ENCODE data around the gene BCAN.

Gene BCAN

DNA sequence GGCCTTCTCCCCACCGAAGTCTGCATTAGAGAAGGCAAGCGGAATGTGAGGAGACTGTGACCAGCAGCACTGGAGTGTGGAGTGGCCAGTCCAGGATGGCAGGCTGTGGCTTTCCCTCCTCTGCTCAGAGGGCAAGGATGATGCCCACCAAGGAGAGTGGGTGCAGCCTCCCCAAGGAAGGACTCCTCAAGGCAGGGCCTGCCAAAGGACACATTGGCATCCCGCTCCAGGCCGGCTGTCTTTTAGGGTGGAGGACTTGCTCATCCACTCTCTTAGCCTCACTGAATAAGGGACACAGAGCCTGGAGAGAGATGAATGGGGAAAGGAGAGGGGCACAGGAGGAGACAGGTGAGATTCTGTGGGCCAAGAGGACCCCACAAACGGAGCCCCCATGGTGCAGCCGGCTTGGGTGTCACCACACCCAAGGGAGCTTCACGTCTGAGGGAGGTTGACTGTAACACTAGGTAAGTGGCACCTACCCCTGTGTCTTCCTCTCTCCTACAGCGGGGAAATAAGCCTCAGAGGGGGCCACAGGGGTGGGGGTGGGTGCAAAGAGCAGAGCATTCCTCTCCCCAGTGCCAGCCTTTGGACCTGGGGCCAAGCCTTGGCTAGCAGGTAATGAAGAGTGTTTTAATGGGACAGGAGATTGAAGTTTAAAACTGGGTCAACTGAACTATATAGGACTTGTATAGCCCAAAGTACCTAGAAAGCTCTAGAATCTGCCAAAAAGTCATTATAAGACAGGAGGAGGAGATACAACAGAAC is 39.5 kb downstream of the BCAN start:
- DNase-seq, result no peak

DNA sequence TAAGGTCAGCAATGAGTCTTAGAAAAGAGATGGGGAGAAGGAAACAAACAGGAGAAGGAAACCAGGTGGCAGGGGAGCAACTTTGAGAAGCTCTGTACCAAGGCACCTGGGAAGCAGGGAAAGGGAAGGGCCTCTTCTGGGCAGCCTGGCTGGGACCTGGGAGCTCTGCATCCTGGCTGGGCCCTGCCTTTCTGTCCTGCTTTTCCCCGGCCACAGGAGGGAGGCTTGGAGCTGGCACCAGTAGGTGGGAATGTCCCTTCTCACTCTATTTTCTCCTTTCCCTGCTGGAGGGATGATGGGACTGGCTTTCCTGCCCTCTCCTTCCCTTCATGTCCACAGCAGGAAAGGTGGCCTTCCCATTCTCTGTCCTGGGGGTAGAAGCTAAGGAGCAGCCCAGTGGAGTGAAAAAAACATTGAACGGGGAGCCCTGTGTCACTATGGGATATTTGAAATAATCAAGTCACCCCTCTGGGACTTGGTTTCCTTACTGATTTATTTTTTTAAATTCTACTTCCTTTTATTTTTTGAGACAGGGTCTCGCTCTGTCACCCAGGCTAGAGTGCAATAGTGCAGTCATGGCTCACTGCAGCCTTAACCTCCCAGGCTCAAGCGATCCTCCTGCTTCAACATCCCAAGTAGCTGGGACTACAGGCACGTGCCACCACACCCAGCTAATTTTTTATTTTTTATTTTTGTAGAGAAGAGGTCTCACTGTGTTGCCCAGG is 40.4 kb downstream of the BCAN start:
- DNase-seq, result no peak

DNA sequence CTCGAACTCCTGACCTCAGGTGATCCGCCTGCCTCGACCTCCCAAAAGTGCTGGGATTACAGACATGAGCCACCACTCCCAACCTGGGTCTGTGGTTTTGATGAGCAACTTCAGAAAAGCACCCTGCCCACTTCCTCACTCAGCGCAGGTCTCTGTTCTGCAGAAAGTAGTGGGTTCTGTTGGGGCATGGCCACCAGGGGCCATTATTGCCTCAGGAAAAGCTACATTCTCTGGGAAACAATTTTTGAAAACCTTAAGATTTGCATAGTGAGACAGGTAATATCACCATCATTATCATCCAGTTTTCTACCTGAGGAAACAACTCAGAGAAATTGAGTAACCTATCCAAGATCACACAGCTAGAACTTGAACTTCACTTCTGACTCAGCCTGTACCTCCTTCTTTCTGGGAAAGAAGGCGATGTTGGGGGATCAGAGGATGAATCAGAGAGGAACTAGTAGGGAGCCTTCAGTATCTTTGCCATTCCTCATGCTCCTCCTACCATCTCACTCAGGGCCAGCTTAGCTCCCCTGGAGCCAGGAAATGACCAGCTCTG is 42.4 kb downstream of the BCAN start:
- DNase-seq, result peak; percentile 59

DNA sequence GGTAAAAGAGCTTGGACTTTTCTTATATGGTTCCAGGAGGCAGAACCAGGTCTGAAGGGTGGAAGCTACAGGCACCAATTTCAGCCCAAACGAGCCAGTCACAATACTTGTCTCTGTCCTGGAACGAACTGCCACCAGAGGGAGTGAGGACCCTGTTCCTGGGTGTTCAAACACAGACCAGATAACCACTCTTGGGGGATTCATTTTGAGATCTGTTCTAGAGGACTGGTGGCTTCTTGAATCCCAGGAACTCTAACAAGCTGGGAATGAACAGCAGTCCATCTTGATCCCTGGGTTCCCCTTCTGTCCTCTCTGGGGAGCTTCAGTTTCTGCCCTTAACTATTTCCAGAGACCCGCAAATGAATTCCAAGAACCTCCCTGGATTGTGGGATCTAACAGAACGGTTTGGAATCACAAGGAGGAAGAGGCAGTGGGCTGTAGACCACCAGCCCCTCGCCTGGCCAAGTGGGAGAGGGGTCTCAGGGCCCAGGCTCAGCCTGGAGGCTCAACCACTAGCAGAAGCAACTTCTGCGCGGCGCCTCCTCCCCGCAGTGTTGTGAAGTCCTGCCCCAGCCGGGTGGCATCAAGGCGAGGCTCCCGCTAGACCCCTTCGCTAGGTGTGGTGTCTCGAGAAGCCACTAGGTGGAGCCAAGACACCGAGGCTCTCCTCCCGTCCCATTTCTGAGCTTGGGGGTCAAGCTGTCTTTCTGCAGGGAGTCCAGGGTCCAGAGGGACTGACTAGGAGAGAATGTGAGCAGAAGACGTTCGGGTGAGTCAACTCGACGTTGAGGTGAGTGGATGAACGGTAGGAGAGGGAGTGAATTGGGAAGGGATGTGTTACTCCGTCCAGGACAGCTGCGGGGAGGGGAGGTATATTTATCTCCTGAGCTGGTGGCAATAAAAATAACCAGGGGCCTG is 47.4 kb downstream of the BCAN start:
- peak; percentile 86 for DNase-seq

DNA sequence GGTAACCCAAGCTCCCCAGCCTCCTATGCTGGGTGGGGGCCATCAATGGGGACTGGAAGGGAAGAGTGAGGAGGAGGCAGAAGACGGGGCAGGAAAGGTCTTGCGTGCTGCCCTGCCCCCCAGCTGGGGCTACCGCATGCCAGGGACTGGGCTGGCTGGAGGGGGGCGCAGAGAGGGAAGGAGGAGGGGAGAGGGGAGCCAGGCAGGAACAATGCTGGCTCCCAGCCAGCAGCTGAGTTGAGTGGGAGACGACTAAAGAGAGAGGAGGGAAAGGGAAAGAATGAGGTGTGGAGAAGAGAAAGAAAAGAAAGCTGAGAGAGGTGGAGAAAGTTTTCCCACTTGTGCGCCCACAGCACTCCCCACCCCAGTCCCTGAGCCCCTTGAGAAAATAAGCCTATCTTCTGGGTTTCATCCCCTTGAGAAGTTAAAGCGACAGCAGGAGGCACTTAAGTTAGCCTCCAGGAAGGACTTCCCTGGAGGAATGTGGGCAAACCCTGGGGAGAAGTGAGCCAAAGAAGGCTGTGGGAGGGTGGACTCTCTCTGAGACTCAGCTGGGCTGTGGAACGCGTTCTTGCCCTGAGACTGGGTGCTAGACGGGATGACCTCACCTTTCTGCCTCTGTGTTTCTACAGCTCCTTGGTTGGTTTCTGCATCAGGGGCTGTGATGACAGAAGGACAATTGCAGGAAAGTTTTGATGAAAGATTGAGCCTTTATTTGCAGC is 48.2 kb downstream of the BCAN start:
- DNase-seq, result no peak

DNA sequence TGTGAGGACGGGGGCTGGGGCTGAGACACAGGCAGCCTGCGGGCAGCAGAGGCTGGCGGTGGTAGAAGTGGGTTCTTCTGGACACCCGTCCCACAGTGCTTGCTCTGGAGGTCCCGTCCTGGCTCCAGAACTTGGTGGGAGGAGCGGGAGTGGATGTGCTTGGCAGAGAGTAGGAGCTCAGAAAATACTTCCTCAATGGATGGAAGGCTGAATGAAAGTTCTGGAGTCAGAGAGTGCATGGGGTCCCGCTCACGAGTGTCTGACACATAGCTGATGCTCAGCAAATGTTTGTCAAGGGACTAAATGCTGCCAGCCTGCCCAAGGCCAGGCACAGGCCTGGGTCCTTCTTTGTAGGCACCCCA is 48.7 kb downstream of the BCAN start:
- no peak for DNase-seq

DNA sequence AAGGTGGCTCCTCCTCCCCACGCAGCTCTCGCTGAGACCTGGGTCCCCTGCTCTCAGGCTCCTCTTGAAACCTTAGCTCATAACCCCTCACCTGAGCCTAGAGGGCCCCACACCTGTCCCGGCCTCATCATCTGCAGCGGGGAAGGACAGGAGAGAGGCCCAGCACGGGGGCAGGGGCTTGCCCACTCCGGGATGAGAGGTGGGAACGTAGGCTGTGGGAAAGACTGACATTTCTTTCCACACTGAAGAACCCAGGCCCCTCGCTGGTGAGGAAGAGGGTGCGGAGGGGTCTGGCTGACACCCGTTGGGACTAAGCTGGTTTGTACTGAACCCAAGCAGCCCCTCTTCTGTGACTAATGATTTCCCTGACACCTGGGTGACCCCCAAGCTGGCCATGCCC is 49.3 kb downstream of the BCAN start:
- no peak for DNase-seq

DNA sequence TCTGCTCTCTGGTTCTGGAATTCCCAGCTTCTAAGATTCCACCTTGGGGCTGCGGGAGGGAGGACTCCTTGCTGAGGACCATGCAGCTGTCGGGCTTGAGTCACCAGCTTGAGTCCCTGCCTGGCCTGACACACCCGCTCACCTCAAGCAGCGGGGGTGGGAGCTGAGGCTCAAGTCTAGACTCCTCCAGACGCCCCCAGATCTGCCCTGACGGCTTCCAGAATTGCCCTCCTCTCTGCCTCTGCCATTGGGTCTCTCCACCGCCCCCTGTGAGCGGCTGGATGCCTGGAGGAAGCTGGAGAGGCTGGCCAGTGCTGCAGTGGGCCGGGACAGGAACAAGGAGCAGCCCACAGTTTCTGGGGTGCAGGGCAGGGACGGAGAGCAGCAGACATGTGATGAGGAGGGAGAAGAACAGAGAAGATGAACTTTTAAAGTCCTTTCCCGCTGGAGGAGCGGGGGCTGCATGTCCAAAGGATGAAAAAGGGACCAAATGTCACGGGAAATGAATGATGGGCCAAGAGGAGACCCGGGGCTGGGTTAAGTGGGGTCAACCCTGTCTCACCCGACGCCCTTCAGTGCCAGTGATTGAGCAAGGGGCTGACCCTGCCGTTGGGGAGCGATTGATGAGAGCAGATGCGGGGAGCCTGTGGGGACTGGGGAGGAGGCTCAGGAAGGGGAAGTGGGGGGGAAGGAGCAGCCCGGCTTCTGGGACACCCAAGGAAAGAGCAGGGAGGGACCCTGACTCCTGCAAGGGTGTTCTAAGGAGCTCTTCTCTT is 49.9 kb downstream of the BCAN start:
- no peak for DNase-seq

DNA sequence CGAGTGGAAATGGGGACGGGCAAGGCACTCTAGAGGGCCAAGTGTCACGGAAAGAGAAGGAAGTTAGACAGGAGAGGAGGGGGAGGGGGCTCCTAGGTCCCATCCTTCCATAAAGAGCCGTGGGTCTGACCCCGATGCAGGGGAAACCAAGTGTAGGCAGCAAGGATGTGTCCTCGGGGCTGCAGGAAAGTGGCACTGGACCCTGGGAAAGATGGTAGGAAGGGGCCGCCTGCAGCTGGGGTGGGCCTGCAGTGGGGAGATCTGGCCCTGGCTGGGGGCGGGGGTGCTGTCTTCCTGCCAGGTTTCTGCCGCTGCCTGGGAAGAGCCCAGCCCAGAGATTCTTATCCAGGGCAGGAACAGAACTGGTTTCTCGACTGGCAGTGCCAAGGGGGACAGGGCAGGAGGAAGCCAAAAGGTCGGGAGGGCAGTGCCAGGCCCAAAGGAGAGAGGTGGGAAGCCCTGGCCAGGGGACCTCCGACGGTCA is 50.6 kb downstream of the BCAN start:
- DNase-seq, result no peak

DNA sequence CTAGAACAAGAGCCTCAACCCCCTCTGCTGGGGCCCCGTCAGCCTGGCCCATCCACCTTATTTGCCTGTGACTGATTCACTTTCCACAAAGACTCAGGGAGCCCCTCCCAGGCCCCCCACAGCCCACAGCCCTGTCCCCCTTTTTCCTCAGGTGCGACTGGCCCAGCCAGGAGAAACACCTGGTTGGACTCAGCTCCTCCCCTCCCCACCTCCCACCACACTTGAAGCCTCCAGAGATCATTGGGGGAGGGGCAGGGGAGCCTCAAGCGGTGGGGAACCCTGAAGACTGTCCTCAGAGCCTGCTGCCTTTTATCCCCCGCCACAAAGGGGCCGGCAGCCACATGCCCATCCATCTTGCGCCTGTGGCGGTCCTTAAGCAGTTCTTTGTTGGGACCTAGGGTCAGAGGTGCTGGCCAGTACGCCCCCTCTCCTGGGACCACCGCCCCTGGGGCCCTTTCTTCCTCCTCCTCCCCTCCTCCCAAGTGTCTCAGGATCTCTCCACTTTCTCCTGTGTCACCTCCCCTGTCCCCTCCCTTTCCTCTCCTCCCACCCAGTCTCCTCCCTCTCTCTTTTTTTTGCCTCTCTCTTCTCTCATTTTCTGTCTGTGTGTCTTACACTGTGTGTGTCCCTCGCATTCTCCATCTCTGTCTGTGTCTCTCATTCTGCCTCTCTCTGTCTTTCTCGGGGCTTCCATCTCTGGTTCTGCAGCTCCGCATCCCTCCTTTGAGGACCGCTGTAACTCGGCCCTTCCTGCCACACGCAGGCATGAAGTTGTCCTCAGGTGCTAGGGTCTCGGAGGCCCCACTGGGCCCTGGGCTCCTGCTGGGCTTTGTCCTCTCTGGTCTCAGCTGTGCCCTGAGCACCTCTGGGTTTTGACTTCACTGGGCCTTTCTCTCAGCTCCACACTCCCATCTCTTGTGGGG is 51.3 kb downstream of the BCAN start:
- DNase-seq, result no peak

DNA sequence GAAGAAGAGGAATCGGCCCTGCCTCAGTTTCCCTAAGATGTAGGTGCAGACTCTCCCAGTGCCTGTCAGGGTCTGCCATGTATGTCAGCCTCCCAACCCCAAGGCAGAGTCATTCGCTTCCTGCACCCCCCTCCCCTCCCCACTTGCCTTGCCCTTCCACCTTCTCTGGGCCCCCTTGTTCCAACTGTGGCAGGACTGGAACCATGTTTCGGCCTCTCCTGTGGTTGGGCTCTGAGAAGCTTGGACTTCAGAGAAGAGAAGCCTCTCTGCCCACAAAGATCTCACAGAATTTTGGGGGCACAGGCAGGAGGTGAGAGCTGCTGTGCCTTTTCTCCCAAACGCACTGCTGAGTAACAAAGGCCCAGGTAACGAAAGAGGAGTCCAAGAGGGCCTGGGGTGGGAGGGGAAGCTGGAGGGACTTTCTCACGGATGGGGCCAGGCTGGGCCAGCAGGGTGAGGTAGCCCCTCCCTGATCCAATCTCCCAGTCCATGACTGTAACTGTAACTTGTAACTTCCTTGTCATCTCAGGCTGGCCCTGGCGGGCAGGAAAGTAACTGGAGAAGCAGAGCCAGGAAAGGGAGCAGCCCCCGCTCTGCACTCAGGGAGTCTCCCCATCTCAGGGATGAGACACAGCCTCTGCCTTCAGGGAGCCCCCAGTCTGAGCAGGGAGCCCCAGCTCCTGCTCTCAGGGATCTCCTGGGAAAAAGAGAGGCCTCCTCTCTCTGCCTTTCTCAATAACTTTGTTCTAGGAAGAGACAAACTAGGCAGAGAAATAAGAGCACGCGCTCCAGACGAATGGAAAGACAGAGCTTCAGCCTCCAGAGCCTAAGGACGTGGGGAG is 52.2 kb downstream of the BCAN start:
- no peak for DNase-seq

DNA sequence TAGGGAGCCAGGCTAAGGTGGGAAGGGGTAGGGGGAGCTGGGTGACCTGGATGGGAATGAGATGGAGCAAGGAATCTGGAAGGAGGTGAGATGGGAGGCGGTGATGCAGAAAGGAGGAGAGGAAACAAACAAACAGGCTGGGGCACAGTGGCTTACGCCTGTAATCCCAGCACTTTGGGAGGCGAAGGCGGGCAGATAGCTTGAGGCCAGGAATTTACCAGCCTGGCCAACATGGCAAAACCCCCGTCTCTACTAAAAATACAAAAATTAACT is 52.7 kb downstream of the BCAN start:
- DNase-seq, result no peak

DNA sequence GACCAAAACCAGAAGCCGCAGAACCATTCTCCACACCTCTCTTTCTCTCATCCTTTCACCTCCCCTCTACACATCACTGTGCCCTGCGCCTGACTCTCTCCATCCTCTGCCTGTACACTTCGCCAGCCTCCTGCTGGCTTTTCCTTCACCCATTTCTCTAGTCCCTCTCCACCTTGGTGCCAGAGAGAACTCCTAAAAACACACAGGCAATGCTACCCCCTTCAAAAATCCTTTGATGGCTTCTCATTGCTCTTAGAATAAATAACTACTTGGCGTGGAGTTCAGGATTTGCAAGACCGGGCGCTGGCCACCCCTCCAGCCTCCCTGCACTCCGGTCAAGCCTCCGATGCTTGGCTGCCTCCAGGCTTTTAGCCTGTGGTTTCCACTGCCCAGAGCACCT is 54.8 kb downstream of the BCAN start:
- DNase-seq, result no peak

DNA sequence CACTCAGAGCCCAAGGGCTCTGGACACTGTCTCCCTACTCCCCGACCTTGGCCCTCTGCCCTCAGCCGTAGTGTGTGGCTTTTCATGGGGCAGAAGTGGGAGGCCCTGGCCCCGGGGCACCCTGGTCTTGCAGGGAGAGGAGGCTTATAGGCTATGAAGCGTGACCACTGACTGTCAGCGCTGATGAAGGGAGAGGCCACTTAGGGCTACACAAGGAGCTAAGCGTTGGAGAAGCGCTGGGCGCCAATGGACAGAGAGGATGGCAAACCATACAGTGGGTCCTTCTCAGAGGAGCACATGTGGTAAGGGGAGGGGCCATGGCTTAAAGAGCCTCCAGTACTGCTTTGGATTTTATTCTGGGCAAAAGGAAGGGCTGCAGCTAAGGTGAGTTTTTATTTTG is 55.6 kb downstream of the BCAN start:
- no peak for DNase-seq

DNA sequence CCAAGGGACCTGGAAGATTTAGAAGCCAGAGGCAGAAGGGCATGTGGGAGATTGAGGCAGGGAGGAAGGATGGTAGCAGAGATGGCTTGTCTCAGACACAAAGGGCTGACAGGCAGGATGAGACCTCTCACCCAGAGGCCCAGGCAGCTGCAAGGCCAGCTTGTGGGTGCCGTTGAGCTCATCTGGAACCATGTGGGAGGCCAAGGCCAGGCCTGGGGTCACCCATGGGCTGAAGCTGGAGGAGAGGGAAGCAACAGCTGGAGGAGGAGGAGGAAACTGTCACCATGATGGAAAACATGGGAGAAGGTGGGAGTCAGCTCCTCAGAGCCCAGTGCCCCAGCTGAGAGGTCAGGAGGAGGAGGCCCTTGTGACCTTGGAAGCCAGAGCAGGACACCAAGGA is 57.1 kb downstream of the BCAN start:
- DNase-seq, result no peak

DNA sequence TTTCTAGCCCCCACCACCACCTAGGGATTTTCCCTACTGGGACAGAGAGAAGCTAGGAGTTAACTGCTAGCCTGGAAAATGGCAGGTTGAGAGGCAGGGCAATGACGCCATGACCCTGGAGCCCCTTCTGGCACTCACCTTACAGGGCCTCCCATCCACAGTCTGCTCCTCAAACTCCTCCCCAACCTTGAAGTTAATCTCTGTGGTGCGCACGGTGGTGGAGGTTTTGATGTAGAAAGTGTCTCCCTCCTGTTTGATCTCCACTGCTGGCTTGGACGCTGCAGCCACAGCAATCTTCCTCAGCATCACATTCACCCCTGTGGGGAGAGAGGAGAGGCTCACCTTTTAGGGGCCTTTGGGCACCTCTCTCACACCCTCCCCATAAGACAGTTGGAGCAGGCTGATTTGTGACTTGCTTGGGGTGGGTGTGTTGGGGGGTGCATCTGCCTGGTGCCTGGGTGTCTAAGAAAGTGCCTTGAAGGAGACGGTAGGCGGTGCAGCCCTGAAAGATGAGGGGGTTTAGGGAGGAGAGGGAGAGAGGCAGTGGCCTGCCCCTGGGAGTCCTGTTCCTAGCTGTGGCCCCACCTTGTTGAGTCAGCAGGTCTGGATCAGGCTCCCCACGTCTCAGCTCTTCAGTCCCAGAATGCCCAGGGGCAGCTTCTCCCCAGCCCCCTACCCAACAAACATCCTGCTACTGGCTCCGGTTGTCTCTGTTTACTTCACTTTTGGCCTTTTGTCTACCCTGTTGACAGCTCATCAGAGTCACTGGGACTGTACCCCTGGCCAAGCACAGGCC is 59.0 kb downstream of the BCAN start:
- no peak for DNase-seq

DNA sequence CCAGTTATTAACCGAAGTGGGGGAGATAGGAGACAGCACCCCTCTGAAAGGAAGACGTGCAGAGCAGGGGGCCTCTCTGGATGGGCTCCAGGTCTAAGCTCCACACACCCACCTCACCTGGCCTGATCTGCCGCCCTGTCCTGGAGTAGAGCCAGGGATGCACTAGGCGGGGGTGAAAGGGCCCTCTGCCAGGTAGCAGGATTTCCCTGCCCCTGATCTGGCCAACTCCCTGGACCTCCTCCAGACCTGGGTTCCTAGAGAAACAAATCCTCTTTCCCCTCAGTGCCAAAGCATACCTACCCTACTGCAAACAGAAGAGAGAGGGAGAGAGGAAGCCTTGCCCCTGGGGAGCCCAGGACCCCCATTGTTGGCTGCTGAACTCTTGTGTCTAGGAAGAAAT is 61.4 kb downstream of the BCAN start:
- DNase-seq, result no peak

DNA sequence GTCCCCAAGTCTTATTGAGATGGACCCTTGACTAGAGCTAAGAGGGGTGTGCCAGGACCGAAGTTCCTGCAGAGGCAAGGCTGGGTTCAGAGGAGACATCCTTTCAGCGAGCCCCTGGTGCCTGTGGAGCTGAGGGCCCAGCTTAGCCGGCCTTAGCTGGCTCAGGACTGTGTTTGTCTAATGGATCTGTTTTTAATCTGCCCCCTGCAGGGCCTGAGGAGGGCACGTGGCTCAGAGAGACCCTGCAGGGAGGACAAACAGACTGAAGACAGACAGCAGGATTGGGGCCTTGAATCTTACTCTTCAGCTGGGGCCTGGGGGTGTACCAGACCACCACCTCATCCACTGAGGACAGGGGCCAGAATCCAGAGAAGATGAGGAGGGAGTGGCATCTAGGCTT is 61.8 kb downstream of the BCAN start:
- DNase-seq, result no peak

DNA sequence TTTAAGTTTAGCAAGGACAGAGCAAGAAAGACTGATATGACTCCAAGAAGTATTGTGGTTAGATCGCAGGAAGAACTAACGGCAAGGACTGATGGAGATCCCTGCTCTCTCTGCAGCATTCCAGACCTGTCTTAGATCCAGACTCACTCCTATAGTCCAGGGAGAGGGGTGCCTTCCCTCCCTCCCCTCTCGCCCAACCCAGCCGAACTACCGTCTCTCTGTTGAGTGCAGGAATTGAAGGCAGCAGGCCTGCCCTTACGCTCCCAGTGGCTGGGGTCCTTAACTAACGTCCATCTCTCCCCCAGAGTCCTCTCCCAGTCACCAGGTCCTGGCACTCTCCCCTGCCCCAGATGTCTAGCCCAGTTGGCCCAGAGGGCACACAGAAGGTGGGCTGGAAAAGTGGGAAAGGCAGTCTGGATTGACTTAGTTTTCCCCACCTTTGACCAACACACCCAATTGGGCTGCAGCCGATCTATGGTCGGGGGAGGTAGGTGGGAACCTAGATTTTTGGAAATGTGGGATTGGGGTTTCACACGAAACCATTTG is 62.3 kb downstream of the BCAN start:
- no peak for DNase-seq
